ENCODE measurements around the gene LONP2.
"Not testable (repeated sequence)": the region's sequence is repeated elsewhere in the genome, so short reads cannot be mapped to it uniquely, and the experiment has no call there.

Gene LONP2

GRCh38 chr16:48373258-48374029, 129.3 kb downstream of the LONP2 start:
- DNase-seq = no peak

GRCh38 chr16:48374255-48374654, 130.2 kb downstream of the LONP2 start:
- no peak for DNase-seq

- DNase-seq = not testable (repeated sequence)
Observed at GRCh38 chr16:48377301-48377700, 133.2 kb downstream of the LONP2 start.

GRCh38 chr16:48378276-48378675, 134.2 kb downstream of the LONP2 start:
- DNase-seq = no peak

GRCh38 chr16:48378836-48379235, 134.7 kb downstream of the LONP2 start:
- DNase-seq = no peak

GRCh38 chr16:48381201-48381600, 137.1 kb downstream of the LONP2 start:
- DNase-seq = no peak

GRCh38 chr16:48382131-48382530, 138.0 kb downstream of the LONP2 start:
- DNase-seq = no peak

GRCh38 chr16:48383009-48383876, 139.1 kb downstream of the LONP2 start:
- no peak for DNase-seq

- DNase-seq = no peak
Observed at GRCh38 chr16:48383877-48384519, 139.9 kb downstream of the LONP2 start.

- peak; percentile 8 to 21 for DNase-seq
Observed at GRCh38 chr16:48384520-48385252, 140.6 kb downstream of the LONP2 start.

- peak; percentile 85 to 92 for DNase-seq
Observed at GRCh38 chr16:48385253-48386150, 141.4 kb downstream of the LONP2 start, which contains the start of gene SIAH1. Gene SIAH1 (minus strand): TSS chr16:48385413. CDS start chr16:48362428, 22,985 bp downstream.

- no peak for DNase-seq
Observed at GRCh38 chr16:48386559-48387312, 142.6 kb downstream of the LONP2 start.

GRCh38 chr16:48392407-48392806, 148.3 kb downstream of the LONP2 start:
- no peak for DNase-seq

- no peak for DNase-seq
Observed at GRCh38 chr16:48393485-48394354, 149.6 kb downstream of the LONP2 start.

- no peak for DNase-seq
Observed at GRCh38 chr16:48394355-48394703, 150.2 kb downstream of the LONP2 start.

- DNase-seq = no peak
Observed at GRCh38 chr16:48395375-48395774, 151.3 kb downstream of the LONP2 start.

- DNase-seq = not testable (repeated sequence)
Observed at GRCh38 chr16:48402547-48402946, 158.4 kb downstream of the LONP2 start.

GRCh38 chr16:48405153-48405552, 161.1 kb downstream of the LONP2 start:
- no peak for DNase-seq

- no peak for DNase-seq
Observed at GRCh38 chr16:48405907-48406306, 161.8 kb downstream of the LONP2 start.

Measured in stimulated activated CD4-positive, alpha-beta T cell treated with anti-CD3 and anti-CD28 coated beads, Interleukin-4, amount 100 ng/mL, for 4 hours (primary cell).